BE2C (cell line): ENCODE data around the gene FAF1.

Experiments used
- DNase-seq: peaks from one replicate; pipeline ENCODE4 v3.0.0-alpha.2; 2020
- H3K27me3 ChIP-seq: fragments of 250-450 bp; sonication (Bioruptor Pico); 2 replicates; pipeline ENCODE4 v1.5.1; 2020; ENCODE audit warnings: mild to moderate bottlenecking
- H3K36me3 ChIP-seq: fragments of 250-450 bp; sonication (Bioruptor Pico); 2 replicates; pipeline ENCODE4 v1.5.1; 2020; ENCODE audit warnings: mild to moderate bottlenecking
- H3K4me1 ChIP-seq: fragments of 250-450 bp; sonication (Bioruptor Pico); 2 replicates; pipeline ENCODE4 v1.5.1; 2020
- H3K4me3 ChIP-seq: 2 replicates; pipeline ENCODE4 v1.5.1; 2011; ENCODE audit warnings: low read depth, low read length
- H3K9me3 ChIP-seq: fragments of 250-450 bp; sonication (Bioruptor Pico); 2 replicates; pipeline ENCODE4 v1.5.1; 2020
- TF ChIP-seq, protein P1 (sequence below): IDR thresholded peaks from 2 replicates; pipeline ENCODE4 v1.5.1; 2012; ENCODE audit warnings: mild to moderate bottlenecking, low read depth, low read length

Gene FAF1

GRCh38 chr1:50582346-50582745 is 377.7 kb downstream of the FAF1 start:
- no peaks in the 10 kb centered on the region for H3K36me3 ChIP-seq
- no peaks in the 10 kb centered on the region for H3K9me3 ChIP-seq
- DNase-seq: no peak
- H3K4me1 ChIP-seq: no peaks in the 10 kb centered on the region
- TF ChIP-seq, protein P1, sequence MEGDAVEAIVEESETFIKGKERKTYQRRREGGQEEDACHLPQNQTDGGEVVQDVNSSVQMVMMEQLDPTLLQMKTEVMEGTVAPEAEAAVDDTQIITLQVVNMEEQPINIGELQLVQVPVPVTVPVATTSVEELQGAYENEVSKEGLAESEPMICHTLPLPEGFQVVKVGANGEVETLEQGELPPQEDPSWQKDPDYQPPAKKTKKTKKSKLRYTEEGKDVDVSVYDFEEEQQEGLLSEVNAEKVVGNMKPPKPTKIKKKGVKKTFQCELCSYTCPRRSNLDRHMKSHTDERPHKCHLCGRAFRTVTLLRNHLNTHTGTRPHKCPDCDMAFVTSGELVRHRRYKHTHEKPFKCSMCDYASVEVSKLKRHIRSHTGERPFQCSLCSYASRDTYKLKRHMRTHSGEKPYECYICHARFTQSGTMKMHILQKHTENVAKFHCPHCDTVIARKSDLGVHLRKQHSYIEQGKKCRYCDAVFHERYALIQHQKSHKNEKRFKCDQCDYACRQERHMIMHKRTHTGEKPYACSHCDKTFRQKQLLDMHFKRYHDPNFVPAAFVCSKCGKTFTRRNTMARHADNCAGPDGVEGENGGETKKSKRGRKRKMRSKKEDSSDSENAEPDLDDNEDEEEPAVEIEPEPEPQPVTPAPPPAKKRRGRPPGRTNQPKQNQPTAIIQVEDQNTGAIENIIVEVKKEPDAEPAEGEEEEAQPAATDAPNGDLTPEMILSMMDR: no peak
- H3K4me3 ChIP-seq: no peak overlapping the region
- no peaks in the 10 kb centered on the region for H3K27me3 ChIP-seq

DNA sequence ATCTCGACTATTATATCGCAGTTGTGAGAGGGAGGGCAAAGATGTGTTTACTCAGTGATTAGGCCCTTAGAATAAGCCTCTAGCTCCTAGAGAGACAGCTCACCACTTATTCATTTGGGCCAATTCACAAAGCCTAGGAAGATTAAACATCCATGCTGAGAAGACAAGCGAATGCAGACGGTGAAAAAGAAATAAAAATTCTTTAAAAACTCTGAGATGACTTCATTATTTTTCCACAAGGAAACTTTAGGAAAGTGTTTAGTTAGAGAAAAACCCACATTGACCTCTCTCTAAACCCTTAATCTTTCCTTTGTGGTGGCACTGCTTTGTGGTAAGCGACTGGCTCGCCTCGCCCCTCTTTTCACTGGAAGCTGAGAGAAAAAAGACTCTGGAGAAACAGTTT is 390.0 kb downstream of the FAF1 start:
- DNase-seq: no peak
- H3K4me3 ChIP-seq: no peak overlapping the region

DNA sequence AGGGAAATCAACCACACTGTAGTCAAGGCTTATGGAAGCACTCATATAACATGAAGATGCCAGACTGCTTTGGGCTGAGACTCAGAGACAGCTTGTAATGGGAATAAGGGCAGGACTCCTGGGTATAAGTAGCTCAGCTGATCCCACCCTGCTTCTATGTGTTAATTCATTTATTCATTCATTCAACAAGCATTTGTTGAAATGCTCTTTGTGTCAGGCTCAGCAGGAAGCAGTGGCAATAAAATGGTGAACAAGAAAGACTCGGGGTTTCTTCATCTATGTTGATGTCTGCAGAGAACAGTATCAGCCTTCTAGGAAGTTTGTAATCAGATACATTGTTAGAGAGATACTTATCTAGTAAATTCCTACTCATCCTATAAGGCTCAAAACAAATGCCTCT is 391.3 kb downstream of the FAF1 start:
- H3K9me3 ChIP-seq: no peaks in the 10 kb centered on the region
- H3K4me1 ChIP-seq: no peaks in the 10 kb centered on the region
- TF ChIP-seq, protein P1: no peak
- H3K4me3 ChIP-seq: no peak overlapping the region
- DNase-seq: no peak
- no peaks in the 10 kb centered on the region for H3K36me3 ChIP-seq
- H3K27me3 ChIP-seq: no peaks in the 10 kb centered on the region

More for the DNA sequence above, 390.0 kb downstream of the FAF1 start:
- no peaks in the 10 kb centered on the region for H3K36me3 ChIP-seq
- H3K4me1 ChIP-seq: no peaks in the 10 kb centered on the region
- TF ChIP-seq, protein P1: no peak
- no peaks in the 10 kb centered on the region for H3K9me3 ChIP-seq
- no peaks in the 10 kb centered on the region for H3K27me3 ChIP-seq

GRCh38 chr1:50566405-50566804 is 393.7 kb downstream of the FAF1 start:
- H3K9me3 ChIP-seq: no peaks in the 10 kb centered on the region
- no peaks in the 10 kb centered on the region for H3K4me1 ChIP-seq
- TF ChIP-seq, protein P1: no peak
- no peak overlapping the region for H3K4me3 ChIP-seq
- H3K27me3 ChIP-seq: no peaks in the 10 kb centered on the region
- H3K36me3 ChIP-seq: no peaks in the 10 kb centered on the region
- DNase-seq: no peak

DNA sequence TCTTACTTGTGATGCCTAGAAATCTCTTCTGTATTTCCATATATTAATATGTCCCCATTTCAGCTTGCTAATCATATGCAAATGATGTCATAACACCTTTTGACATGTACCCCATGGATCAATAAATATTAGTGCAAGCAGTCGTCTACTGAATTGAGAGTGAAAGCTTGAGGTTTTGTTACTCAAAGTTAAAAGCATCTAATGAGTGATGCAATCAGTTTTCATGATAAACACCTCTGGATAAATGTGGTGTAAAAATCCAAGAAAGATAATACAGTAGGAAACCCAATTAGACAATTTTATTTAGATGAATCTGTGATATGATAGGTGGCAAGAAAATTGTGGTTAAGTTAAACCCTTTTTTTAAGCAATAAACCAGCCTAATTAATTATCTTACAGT is 395.6 kb downstream of the FAF1 start:
- no peaks in the 10 kb centered on the region for H3K4me1 ChIP-seq
- H3K9me3 ChIP-seq: no peaks in the 10 kb centered on the region
- no peak overlapping the region for H3K4me3 ChIP-seq
- H3K27me3 ChIP-seq: no peaks in the 10 kb centered on the region
- H3K36me3 ChIP-seq: no peaks in the 10 kb centered on the region
- DNase-seq: no peak
- TF ChIP-seq, protein P1: no peak

- Histone ChIP-seq H3K36me3 (no peaks in the 10 kb centered on the region), H3K4me1 (no peaks in the 10 kb centered on the region), H3K27me3 (no peaks in the 10 kb centered on the region), H3K9me3 (no peaks in the 10 kb centered on the region), H3K4me3 (no peak overlapping the region)
- TF ChIP-seq, protein P1: no peak
- DNase-seq: no peak
Measured at GRCh38 chr1:50562106-50562505, 398.0 kb downstream of the FAF1 start.
